ENCODE results near the gene KIR3DL1. TPM values are rescaled to one million over a fixed set of nuclear protein-coding genes. Genes with fewer than 3 reads are reported as not detected.

KIR3DL1 gene
- not detected in 2 replicates for total RNA-seq

DNA sequence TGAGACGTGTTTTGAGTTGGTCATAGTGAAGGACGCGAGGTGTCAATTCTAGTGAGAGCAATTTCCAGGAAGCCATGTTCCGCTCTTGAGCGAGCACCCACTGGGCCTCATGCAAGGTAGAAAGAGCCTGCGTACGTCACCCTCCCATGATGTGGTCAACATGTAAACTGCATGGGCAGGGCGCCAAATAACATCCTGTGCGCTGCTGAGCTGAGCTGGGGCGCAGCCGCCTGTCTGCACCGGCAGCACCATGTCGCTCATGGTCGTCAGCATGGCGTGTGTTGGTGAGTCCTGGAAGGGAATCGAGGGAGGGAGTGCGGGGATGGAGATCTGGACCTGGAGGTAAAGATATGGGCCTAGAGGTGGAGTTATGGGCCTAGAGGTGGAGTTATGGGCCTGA is at the start of gene KIR3DL1:
Gene KIR3DL1 (plus strand): TSS at position 218 of the 400 bp plus-strand sequence.

DNA sequence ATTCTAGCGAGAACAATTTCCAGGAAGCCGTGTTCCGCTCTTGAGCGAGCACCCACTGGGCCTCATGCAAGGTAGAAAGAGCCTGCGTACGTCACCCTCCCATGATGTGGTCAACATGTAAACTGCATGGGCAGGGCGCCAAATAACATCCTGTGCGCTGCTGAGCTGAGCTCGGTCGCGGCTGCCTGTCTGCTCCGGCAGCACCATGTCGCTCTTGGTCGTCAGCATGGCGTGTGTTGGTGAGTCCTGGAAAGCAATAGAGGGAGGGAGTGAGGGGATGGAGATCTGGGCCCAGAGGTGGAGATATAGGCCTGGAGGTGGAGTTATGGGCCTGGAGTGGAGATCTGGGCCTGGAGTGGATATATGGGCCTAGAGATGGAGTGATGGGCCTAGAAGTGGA is 46.6 kb upstream of the KIR3DL1 start, which contains the start of gene KIR2DL1:
Gene KIR2DL1 (plus strand): TSS at position 148 of the 400 bp plus-strand sequence. CDS start 58 bp downstream, at position 206.

DNA sequence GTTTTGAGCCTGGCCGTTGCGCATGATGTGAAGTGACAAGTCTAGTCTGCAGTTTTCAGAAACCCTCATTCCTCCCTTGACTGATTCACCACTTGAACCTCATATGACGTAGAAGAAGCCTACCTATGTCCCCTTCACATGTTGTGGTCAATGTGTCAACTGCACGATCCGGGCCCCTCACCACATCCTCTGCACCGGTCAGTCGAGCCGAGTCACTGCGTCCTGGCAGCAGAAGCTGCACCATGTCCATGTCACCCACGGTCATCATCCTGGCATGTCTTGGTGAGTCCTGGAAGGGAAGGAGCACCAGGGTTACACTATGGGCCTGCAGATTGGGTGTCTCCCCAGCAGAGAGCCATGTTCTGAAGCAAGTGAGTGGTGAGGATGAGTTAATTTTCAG is 12.9 kb upstream of the KIR3DL1 start, which contains the start of gene KIR2DL4:
Gene KIR2DL4 (plus strand): TSS at position 201 of the 400 bp plus-strand sequence. CDS start 42 bp downstream, at position 243.

DNA sequence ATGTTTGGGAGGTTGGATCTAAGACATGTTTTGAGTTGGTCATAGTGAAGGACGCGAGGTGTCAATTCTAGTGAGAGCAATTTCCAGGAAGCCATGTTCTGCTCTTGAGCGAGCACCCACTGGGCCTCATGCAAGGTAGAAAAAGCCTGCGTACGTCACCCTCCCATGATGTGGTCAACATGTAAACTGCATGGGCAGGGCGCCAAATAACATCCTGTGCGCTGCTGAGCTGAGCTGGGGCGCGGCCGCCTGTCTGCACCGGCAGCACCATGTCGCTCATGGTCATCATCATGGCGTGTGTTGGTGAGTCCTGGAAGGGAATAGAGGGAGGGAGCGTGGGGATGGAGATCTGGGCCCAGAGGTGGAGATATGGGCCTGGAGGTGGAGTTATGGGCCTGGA is 16.2 kb downstream of the KIR3DL1 start, which contains the start of gene KIR2DS4:
Gene KIR2DS4 (plus strand): TSS at position 181 of the 400 bp plus-strand sequence.

DNA sequence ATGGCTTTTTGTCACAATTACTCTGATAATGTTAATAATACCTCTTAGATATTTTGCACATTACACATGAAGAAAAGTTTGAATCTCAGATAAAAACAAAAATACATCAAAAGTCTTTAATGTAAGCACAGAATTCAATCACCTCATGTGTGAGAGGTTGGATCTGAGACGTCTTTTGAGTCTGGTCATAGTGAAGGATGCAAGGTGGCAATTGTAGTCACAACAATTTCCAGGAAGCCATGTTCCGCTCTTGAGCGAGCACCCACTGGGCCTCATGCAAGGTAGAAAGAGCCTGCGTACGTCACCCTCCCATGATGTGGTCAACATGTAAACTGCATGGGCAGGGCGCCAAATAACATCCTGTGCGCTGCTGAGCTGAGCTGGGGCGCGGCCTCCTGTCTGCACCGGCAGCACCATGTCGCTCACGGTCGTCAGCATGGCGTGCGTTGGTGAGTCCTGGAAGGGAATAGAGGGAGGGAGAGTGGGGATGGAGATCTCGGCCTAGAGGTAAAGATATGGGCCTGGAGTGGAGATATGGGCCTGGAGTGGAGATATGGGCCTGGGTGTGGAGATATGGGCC is 33.9 kb downstream of the KIR3DL1 start, which contains the start of gene KIR3DL2:
Gene KIR3DL2 (plus strand): TSS at position 383 of the 580 bp plus-strand sequence. CDS start 33 bp downstream, at position 416.

DNA sequence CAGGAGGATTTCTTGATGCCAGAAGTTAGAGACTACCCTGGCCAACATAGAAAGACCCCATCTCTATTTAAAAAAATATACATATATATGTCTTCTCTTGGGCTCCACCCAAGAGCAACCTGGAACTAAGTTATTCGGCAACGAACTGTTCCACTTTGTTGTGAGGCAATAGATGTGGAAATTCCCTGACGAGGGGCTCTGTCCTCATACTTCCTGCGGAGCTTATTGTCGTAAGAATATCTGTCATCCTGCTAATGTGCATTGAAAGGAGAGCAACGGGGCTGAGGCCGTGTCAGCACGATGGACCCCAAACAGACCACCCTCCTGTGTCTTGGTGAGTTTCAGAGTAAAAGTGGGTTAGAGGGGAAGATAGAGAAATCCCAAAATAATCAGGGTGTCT is 57.7 kb downstream of the KIR3DL1 start, which contains the start of gene FCAR:
Gene FCAR (plus strand): TSS at position 246 of the 400 bp plus-strand sequence. CDS start 55 bp downstream, at position 301.

Other genes with a start within 250 kb of the KIR3DL1 start
- gene LILRA2, start 242.7 kb upstream of the KIR3DL1 start, total RNA-seq: not detected in 2 replicates
- gene LILRA1, start 222.8 kb upstream of the KIR3DL1 start, total RNA-seq: not detected in 2 replicates
- gene LILRB1, start 186.0 kb upstream of the KIR3DL1 start, total RNA-seq: not detected in 2 replicates
- gene LILRB4, start 153.5 kb upstream of the KIR3DL1 start, total RNA-seq: under 0.01 TPM in 1 of 2 replicates, not detected in the other
- gene KIR3DL3, start 92.0 kb upstream of the KIR3DL1 start, total RNA-seq: not detected in 2 replicates
- gene KIR2DL3, start 78.0 kb upstream of the KIR3DL1 start, total RNA-seq: not detected in 2 replicates
- not detected in 2 replicates for gene KIR2DL1, start 46.7 kb upstream of the KIR3DL1 start, total RNA-seq
- gene KIR2DL4, start 12.9 kb upstream of the KIR3DL1 start, total RNA-seq: not detected in 2 replicates
- not detected in 2 replicates for gene KIR2DS4, start 16.2 kb downstream of the KIR3DL1 start, total RNA-seq
- gene KIR3DL2, start 34.0 kb downstream of the KIR3DL1 start, total RNA-seq: not detected in 2 replicates
- gene FCAR, start 57.8 kb downstream of the KIR3DL1 start, total RNA-seq: not detected in 2 replicates
- not detected in 2 replicates for gene NCR1, start 89.7 kb downstream of the KIR3DL1 start, total RNA-seq
- not detected in 2 replicates for gene NLRP7, start 131.1 kb downstream of the KIR3DL1 start, total RNA-seq
- gene NLRP2, start 149.9 kb downstream of the KIR3DL1 start, total RNA-seq: 14.3 and 23.1 TPM in 2 replicates
- gene GP6, start 221.8 kb downstream of the KIR3DL1 start, total RNA-seq: not detected in 2 replicates
- 21.7 and 37.1 TPM in 2 replicates for gene RDH13, start 246.7 kb downstream of the KIR3DL1 start, total RNA-seq

All from tracheal epithelial cell (primary cell).